Measurements from ENCODE around the gene TGM3.

Gene TGM3

DNA sequence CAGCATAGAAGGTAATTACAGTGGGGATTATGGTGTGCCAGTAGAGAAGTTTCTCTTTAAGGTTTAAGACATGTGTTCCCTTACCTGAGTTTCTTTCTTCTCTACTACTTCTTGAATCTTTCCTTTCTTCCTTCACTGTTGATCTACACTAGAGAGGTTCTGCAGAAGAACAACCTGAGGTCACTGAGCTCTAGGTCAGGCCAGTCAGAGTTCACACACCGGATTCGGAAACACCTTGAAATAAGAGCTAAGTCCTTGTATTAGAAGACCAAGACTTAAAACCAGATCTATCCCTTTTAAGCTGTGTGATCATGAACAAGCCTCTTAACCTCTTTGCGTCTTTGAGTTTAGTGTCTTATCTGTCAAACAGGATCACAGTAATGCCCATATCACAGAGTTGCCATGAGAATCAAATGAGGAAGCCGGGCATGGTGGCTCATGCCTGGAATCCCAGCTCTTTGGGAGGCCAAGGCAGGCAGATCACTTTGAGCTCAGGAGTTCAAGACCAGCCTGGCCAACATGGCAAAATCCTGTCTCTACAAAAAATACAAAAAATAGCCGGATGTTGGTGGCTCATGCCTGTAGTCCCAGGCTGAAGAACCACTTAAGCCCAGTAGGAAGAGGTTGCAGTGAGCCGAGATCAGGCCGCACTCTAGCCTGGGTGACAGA is 22.0 kb upstream of the TGM3 start:
- no peak overlapping the region for H3K4me3 ChIP-seq (ENCODE audit: low read length)
- TF ChIP-seq, protein P1, sequence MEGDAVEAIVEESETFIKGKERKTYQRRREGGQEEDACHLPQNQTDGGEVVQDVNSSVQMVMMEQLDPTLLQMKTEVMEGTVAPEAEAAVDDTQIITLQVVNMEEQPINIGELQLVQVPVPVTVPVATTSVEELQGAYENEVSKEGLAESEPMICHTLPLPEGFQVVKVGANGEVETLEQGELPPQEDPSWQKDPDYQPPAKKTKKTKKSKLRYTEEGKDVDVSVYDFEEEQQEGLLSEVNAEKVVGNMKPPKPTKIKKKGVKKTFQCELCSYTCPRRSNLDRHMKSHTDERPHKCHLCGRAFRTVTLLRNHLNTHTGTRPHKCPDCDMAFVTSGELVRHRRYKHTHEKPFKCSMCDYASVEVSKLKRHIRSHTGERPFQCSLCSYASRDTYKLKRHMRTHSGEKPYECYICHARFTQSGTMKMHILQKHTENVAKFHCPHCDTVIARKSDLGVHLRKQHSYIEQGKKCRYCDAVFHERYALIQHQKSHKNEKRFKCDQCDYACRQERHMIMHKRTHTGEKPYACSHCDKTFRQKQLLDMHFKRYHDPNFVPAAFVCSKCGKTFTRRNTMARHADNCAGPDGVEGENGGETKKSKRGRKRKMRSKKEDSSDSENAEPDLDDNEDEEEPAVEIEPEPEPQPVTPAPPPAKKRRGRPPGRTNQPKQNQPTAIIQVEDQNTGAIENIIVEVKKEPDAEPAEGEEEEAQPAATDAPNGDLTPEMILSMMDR (conservative IDR thresholded peaks at IDR 0.05; ENCODE audit: low read length): no peak
- DNase-seq (ENCODE audit: low read depth): no peak

DNA sequence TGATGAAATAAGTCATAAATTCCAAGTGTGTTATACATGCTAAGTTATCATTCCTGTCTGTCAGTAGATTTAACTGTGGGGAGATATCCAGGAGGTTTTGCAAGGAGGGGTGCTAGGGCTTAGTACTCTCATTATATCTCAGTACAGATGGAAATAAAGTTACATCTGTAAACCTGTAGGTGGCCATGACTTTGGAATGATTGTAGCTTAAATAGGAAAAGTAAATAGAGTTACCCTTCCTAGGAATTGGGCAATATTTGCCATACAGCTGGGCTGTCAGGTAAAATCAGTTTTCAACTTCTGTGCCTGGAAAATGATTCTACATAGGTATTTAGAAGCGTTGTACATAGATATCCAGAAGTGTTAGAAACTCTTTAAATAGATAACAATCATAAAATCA is 19.8 kb upstream of the TGM3 start:
- no peak for DNase-seq (ENCODE audit: low read depth)
- no peak overlapping the region for H3K4me3 ChIP-seq (ENCODE audit: low read length)
- TF ChIP-seq, protein P1 (conservative IDR thresholded peaks at IDR 0.05; ENCODE audit: low read length): no peak

DNA sequence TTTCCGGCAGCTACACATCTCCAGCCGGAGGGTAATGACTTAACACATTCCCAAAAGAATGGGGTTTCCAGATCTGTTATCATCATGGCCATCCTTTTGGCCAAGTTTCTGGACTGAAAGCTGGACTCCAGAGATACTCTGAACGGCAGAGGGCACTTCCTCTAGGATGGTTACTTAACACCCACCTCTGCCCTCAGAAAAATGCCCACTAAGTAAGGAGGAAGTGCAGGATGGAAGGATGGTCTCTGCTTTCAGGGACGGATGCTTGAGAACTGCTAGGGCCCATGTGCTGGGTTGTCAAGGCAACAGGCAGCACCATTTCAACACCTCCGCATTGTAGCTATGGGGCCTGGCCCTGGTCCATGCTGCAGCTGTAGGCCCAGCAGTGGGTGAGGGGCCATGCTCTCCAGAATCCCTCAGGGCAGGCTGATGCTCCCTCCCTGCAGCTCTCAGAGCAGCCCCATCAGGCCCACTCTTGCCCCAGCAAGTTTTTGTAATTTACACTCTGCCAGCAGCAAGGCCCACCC is 16.5 kb upstream of the TGM3 start:
- TF ChIP-seq, protein P1 (conservative IDR thresholded peaks at IDR 0.05; ENCODE audit: low read length): no peak
- H3K4me3 ChIP-seq (ENCODE audit: low read length): no peak overlapping the region
- peak; percentile 31 for DNase-seq (ENCODE audit: low read depth)

DNA sequence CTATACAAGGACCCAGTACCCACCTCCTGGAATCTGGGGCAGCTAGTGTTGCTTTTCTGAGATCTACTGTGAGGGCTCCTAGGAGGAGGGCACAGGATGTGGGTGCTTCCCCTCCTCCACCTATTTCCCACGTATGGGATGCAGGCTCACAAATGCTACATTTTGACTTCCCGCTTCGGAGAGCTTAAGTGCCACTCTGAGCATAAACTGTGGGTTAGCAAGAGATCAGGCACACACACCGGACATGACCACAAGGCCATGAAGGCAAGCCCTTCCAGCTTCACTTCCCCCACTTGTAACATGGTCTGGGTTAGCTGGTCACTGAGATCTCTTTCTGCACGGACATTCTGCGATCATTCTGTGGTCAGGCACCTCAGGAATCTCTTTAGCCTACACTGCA is 15.7 kb upstream of the TGM3 start:
- DNase-seq (ENCODE audit: low read depth): no peak
- TF ChIP-seq, protein P1 (conservative IDR thresholded peaks at IDR 0.05; ENCODE audit: low read length): no peak
- no peak overlapping the region for H3K4me3 ChIP-seq (ENCODE audit: low read length)

DNA sequence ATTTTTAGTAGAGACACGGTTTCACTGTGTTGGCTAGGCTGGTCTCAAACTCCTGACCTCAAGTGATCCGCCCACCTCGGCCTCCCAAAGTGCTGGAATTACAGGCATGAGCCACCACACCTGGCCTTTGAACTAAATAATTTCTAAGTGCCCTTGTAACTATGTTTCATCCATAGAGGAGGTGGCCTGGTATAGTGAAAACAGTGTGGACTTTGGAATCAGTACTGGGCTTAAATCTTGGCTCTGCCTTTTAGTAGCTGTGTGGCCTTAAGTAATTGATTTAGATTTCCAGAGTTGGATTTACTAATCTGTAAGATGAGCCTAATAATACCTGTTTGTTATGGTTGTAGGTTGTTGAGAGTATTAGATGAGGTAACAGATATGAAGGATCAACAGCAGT is 14.2 kb upstream of the TGM3 start:
- H3K4me3 ChIP-seq (ENCODE audit: low read length): no peak overlapping the region
- TF ChIP-seq, protein P1 (conservative IDR thresholded peaks at IDR 0.05; ENCODE audit: low read length): no peak
- DNase-seq (ENCODE audit: low read depth): no peak

DNA sequence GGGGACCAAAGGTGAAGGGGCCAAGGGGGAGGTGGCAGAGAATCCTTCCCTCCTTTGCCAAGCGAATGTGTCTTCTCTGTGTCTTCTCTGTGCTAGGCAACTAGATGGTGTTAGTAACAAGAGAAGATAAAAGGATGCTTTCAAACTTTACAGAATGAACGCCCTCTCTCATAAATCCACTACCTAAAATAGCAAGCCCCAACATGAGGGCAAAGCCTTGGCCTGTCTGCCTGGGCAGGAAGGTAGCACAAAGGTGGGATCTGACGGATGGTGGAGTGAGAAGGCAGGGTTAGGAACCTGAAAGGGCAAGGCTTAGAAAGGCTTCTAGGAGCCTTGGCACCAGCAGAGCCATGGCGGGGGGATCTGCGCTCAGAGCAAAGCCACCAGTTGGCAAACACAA is 13.6 kb upstream of the TGM3 start:
- no peak for DNase-seq (ENCODE audit: low read depth)
- TF ChIP-seq, protein P1 (conservative IDR thresholded peaks at IDR 0.05; ENCODE audit: low read length): no peak

DNA sequence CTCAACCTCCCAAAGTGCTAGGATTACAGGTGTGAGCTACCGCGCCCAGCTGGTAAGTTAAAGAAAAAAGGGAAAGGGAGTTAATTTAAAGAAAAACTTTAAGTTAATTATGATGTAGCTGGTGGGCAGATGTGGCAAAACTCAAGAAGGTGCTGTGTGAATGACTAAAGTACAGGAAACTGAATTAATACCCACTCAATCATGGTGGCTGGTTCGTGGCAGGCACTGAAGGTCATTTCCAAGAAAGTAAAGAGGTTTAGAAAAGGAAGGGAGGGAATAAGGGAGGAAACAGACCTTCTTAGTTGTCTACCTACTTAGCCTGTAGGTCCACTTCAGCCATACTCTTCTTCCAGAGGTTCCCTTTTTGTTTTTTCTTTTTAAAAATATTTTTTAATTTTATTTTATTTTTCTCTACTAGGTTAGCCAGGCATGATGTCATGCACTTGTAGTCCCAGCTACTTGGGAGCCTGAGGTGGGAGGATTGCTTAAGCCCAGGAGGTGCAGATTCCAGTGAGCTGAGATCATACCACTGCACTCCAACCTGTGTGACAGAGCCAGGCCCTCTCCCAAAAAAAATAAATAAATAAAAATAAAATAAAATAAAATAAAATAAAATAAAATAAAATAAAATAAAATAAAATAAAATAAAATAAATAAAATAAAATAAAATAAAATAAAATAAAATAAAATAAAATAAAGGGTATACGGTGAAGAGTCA is 11.9 kb upstream of the TGM3 start:
- TF ChIP-seq, protein P1 (conservative IDR thresholded peaks at IDR 0.05; ENCODE audit: low read length): no peak
- H3K4me3 ChIP-seq (ENCODE audit: low read length): no peak overlapping the region
- no peak for DNase-seq (ENCODE audit: low read depth)

More for the DNA sequence above, 13.6 kb upstream of the TGM3 start:
- H3K4me3 ChIP-seq (ENCODE audit: low read length): no peak overlapping the region

Data from AG10803 (cell line).